ENCODE measurements around the gene TRIP6.
A peak's percentile ranks its signal among the peaks of the same experiment; 100 is the strongest.

TRIP6 gene

DNA sequence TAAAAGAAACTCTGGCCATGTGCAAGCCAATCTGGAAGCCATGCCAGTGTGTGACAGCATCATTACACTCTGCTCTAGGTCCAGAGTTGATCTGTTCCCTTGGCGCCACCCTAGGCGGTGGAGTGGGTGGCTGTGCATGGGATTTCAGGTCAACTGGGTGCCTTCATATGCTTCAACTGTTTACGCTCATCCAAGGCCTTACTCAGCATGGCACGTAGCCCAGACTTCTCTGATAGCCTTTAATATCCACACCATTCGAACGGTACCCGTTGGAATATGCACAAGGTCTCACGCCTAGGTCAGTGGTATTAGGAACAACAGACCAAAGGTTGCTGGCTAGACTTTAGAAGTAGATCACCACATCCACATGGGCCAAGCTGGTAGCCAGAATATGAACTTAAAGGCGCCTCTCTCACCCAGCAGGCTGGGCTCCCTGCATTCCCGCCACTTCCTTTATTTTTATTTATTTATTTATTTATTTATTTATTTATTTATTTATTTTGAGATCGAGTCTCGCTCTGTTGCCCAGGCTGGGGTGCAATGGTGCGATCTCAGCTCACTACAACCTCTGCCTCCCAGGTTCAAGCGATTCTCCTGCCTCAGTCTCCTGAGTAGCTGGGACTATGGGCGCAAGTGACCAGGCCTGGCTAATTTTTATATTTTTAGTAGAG lies 47.2 kb downstream of the TRIP6 start (continued):
- TF ChIP-seq ZNF529 (tag by site-specific recombination; IDR thresholded peaks at IDR 0.05; ENCODE audit: insufficient replicate concordance) (no peak), SETDB1 (IDR thresholded peaks at IDR 0.05; ENCODE audit: insufficient read length, low read length) (no peak), ZFHX2 (tag by site-specific recombination; conservative IDR thresholded peaks at IDR 0.05) (no peak), ZNF530 (tag by site-specific recombination; IDR thresholded peaks at IDR 0.05; ENCODE audit: low read depth) (no peak), ZNF664 (tag by site-specific recombination; IDR thresholded peaks at IDR 0.05) (peak; percentile 66), PRDM1 (tag by site-specific recombination; IDR thresholded peaks at IDR 0.05) (no peak), ZNF24 (tag by site-specific recombination; IDR thresholded peaks at IDR 0.05) (no peak), ZNF677 (tag by site-specific recombination; IDR thresholded peaks at IDR 0.05) (no peak), ZNF266 (tag by site-specific recombination; IDR thresholded peaks at IDR 0.05; ENCODE audit: low read depth) (peak; percentile 89; the same call in 1 of the 2 replicates), ZNF239 (tag by site-specific recombination; IDR thresholded peaks at IDR 0.05) (no peak), ZNF544 (tag by site-specific recombination; IDR thresholded peaks at IDR 0.05) (no peak), MEIS1 (CRISPR knock-in tag; IDR thresholded peaks at IDR 0.05; ENCODE audit: borderline replicate concordance) (no peak), KLF9 (tag by site-specific recombination; IDR thresholded peaks at IDR 0.05; ENCODE audit: low read depth) (no peak), ZBTB48 (tag by site-specific recombination; IDR thresholded peaks at IDR 0.05) (no peak), ZNF626 (tag by site-specific recombination; IDR thresholded peaks at IDR 0.05) (no peak), ZNF610 (tag by site-specific recombination; IDR thresholded peaks at IDR 0.05; ENCODE audit: borderline replicate concordance) (no peak), ZNF514 (tag by site-specific recombination; IDR thresholded peaks at IDR 0.05) (no peak), ZXDB (tag by site-specific recombination; IDR thresholded peaks at IDR 0.05) (peak; percentile 52; the same call in 1 of the 2 replicates), ZNF391 (tag by site-specific recombination; IDR thresholded peaks at IDR 0.05; ENCODE audit: borderline replicate concordance, low read depth) (no peak)
- TF ChIP-seq, protein P1, sequence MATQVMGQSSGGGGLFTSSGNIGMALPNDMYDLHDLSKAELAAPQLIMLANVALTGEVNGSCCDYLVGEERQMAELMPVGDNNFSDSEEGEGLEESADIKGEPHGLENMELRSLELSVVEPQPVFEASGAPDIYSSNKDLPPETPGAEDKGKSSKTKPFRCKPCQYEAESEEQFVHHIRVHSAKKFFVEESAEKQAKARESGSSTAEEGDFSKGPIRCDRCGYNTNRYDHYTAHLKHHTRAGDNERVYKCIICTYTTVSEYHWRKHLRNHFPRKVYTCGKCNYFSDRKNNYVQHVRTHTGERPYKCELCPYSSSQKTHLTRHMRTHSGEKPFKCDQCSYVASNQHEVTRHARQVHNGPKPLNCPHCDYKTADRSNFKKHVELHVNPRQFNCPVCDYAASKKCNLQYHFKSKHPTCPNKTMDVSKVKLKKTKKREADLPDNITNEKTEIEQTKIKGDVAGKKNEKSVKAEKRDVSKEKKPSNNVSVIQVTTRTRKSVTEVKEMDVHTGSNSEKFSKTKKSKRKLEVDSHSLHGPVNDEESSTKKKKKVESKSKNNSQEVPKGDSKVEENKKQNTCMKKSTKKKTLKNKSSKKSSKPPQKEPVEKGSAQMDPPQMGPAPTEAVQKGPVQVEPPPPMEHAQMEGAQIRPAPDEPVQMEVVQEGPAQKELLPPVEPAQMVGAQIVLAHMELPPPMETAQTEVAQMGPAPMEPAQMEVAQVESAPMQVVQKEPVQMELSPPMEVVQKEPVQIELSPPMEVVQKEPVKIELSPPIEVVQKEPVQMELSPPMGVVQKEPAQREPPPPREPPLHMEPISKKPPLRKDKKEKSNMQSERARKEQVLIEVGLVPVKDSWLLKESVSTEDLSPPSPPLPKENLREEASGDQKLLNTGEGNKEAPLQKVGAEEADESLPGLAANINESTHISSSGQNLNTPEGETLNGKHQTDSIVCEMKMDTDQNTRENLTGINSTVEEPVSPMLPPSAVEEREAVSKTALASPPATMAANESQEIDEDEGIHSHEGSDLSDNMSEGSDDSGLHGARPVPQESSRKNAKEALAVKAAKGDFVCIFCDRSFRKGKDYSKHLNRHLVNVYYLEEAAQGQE (tag by site-specific recombination; IDR thresholded peaks at IDR 0.05) = peak; percentile 47; the same call in 1 of the 2 replicates
- TF ChIP-seq, protein P2, sequence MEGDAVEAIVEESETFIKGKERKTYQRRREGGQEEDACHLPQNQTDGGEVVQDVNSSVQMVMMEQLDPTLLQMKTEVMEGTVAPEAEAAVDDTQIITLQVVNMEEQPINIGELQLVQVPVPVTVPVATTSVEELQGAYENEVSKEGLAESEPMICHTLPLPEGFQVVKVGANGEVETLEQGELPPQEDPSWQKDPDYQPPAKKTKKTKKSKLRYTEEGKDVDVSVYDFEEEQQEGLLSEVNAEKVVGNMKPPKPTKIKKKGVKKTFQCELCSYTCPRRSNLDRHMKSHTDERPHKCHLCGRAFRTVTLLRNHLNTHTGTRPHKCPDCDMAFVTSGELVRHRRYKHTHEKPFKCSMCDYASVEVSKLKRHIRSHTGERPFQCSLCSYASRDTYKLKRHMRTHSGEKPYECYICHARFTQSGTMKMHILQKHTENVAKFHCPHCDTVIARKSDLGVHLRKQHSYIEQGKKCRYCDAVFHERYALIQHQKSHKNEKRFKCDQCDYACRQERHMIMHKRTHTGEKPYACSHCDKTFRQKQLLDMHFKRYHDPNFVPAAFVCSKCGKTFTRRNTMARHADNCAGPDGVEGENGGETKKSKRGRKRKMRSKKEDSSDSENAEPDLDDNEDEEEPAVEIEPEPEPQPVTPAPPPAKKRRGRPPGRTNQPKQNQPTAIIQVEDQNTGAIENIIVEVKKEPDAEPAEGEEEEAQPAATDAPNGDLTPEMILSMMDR (tag by site-specific recombination; IDR thresholded peaks at IDR 0.05) = no peak
- TF ChIP-seq, protein P3, sequence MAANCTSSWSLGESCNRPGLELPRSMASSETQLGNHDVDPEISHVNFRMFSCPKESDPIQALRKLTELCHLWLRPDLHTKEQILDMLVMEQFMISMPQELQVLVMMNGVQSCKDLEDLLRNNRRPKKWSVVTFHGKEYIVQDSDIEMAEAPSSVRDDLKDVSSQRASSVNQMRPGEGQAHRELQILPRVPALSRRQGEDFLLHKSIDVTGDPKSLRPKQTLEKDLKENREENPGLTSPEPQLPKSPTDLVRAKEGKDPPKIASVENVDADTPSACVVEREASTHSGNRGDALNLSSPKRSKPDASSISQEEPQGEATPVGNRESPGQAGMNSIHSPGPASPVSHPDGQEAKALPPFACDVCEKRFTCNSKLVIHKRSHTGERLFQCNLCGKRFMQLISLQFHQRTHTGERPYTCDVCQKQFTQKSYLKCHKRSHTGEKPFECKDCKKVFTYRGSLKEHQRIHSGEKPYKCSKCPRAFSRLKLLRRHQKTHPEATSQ (tag by site-specific recombination; IDR thresholded peaks at IDR 0.05) = no peak
- TF ChIP-seq, protein P4, sequence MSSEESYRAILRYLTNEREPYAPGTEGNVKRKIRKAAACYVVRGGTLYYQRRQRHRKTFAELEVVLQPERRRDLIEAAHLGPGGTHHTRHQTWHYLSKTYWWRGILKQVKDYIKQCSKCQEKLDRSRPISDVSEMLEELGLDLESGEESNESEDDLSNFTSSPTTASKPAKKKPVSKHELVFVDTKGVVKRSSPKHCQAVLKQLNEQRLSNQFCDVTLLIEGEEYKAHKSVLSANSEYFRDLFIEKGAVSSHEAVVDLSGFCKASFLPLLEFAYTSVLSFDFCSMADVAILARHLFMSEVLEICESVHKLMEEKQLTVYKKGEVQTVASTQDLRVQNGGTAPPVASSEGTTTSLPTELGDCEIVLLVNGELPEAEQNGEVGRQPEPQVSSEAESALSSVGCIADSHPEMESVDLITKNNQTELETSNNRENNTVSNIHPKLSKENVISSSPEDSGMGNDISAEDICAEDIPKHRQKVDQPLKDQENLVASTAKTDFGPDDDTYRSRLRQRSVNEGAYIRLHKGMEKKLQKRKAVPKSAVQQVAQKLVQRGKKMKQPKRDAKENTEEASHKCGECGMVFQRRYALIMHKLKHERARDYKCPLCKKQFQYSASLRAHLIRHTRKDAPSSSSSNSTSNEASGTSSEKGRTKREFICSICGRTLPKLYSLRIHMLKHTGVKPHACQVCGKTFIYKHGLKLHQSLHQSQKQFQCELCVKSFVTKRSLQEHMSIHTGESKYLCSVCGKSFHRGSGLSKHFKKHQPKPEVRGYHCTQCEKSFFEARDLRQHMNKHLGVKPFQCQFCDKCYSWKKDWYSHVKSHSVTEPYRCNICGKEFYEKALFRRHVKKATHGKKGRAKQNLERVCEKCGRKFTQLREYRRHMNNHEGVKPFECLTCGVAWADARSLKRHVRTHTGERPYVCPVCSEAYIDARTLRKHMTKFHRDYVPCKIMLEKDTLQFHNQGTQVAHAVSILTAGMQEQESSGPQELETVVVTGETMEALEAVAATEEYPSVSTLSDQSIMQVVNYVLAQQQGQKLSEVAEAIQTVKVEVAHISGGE (tag by site-specific recombination; conservative IDR thresholded peaks at IDR 0.05; ENCODE audit: low read depth) = peak; percentile 65
- TF ChIP-seq, protein P5, sequence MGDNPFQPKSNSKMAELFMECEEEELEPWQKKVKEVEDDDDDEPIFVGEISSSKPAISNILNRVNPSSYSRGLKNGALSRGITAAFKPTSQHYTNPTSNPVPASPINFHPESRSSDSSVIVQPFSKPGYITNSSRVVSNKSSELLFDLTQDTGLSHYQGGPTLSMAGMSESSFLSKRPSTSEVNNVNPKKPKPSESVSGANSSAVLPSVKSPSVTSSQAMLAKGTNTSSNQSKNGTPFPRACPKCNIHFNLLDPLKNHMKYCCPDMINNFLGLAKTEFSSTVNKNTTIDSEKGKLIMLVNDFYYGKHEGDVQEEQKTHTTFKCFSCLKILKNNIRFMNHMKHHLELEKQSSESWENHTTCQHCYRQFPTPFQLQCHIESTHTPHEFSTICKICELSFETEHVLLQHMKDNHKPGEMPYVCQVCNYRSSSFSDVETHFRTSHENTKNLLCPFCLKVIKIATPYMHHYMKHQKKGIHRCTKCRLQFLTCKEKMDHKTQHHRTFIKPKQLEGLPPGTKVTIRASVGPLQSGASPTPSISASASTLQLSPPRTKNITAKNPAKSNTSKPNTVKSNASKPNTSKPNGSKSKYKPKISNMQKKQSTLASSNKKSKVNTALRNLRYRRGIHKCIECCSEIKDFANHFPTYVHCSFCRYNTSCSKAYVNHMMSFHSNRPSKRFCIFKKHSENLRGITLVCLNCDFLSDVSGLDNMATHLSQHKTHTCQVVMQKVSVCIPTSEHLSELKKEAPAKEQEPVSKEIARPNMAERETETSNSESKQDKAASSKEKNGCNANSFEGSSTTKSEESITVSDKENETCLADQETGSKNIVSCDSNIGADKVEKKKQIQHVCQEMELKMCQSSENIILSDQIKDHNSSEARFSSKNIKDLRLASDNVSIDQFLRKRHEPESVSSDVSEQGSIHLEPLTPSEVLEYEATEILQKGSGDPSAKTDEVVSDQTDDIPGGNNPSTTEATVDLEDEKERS (tag by site-specific recombination; IDR thresholded peaks at IDR 0.05) = no peak
- TF ChIP-seq, protein P6, sequence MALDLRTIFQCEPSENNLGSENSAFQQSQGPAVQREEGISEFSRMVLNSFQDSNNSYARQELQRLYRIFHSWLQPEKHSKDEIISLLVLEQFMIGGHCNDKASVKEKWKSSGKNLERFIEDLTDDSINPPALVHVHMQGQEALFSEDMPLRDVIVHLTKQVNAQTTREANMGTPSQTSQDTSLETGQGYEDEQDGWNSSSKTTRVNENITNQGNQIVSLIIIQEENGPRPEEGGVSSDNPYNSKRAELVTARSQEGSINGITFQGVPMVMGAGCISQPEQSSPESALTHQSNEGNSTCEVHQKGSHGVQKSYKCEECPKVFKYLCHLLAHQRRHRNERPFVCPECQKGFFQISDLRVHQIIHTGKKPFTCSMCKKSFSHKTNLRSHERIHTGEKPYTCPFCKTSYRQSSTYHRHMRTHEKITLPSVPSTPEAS (tag by site-specific recombination; IDR thresholded peaks at IDR 0.05) = no peak
